Stimulated activated CD4-positive, alpha-beta T cell treated with anti-CD3 and anti-CD28 coated beads, Interleukin-4, amount 100 ng/mL, for 1 hour (primary cell): ENCODE measurements around the gene GNL2.
"Not testable (repeated sequence)": the region's sequence is repeated elsewhere in the genome, so short reads cannot be mapped to it uniquely, and the experiment has no call there.

Experiments used
- DNase-seq: peaks from one replicate; pipeline ENCODE4 v3.0.0-alpha.2; 2020

GNL2 gene

DNA sequence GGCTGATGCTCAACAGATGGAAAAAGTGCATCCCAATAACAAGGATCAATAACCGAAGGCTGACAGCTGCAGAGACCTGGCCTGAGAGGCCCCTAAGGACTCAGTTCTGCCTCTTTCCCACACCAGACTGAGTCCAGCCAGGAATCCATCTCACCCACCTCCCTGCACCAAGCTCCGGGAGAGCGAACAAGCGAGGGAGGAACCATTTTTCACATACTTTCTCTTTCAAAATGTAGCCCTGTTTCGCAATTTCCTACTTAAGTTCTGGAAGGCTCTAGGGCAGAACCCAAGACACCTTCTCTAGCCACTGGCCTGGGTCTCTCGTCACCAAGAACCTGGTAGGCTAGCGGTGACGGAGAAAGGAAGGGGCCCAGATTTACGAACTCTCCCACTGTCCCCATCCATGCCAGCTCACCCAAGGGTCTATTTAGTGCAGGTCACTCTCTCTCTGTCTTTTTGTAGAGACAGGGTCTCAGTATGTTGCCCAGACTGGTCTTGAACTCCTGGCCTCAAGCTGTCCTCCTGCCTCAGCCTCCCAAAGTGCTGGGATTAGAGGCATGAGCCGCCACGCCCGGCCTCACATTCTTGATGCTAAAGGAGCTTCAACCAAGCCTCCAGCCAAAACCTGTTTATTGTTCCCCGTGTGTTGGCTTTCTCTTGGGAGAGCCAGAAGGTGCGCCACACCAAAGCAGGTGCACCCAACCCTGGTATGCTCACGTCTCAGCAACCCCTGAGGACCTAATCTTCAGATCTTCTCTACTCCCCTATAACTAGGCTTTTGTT, 10.9 kb upstream of the GNL2 start:
- DNase-seq: no peak

DNA sequence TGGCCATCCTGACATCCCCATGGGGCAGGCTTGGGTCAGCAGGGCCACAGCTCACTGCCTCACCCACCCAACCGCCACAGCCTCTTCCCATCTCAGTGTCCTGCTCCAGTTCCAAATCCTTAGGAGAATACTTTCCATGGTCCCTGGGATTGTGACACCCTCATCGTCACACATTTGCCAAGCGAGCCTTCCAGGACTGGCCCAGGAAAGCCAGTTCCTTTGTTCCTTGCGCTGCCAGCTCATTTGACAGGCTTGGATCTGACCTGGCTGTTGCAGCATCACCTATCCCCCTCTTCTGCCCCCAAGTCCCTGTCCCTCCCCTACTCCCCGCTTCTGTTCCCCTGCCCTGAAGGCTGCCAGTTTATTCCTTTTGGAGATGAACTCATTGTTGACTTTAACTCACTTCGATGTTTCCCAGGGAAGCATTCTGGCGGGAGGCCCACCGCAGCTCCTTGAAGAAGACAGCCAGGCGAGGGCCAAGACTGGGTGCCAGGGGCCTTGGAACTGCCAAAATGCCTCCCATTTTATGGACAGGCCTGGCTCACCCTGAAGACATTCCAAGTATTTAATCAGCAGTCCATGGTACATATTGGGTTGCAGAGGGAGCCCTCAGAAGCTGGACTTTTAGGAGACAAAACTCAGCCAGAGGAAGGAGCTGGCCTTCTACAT, 10.2 kb upstream of the GNL2 start:
- no peak for DNase-seq

DNA sequence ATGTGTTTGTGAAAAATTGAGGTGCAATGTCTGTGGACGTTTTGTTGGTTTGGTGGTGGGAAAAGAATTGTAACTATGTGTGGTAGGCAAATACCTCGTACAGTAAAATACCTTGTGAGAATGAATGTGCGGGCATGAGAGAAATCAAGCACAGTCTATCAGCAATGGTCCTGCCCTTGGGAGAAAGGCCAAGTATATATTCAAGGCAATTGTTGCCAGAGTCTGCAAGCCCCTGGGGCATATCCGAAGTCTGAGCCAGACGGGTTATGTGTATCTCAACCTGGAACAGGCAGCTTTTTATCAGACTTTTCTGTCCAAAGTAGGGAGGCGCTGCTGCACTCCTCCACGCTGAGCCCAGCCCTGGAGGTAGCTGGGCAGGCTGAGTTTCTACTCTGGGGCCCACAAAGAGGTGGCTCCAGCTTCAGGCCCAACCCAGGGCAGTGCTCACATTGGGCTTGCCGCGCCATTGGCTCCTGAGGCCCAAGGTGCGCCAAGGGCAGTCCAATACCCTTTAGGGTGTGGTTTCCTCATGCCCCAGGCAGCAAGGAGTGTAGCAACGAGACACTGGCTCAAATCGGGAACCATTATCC, 9.4 kb upstream of the GNL2 start:
- no peak for DNase-seq

DNA sequence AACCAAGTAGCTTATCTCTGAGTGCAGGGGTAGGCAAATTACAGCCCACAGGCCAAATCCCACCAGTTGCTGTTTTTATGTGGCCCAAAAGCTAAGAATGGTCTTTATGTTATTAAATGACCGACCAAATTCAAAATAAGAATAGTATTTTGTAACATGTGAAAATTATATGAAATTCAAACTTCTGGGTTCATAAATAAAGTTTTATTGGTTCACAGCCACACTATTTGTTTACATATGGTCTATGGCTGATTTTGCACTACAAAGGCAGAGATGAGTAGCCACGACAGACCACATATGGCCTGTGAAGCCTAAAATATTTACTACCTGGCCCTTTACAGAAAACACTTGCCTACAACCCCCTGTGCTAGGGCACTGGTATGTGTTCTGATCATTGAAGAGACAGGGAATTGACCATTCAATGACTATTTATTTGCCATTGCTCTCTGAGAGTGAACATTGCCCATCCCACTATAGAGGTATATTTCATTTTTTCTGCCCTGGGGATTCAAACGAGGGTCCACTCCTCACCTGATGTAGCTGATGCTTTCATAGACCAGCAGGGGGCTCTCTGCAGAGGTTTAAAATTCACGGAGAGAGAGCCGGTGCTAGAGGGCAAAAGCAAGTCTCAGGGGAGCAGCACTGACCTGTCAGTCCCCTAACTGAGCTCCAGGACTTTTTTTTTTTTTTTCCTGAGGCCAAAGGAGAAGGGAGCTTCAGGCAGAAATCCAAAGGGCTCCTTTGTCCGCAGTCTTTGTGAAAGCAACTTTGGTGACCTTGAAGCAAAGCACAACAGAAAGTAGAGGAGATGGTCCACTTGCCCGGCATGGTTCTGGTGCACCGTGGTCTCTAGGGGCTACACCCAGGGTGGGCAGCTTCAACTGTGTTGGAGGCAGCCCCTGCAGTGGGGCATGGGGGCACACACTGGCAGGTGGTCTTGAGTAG, 7.3 kb upstream of the GNL2 start:
- peak; percentile 11 for DNase-seq

DNA sequence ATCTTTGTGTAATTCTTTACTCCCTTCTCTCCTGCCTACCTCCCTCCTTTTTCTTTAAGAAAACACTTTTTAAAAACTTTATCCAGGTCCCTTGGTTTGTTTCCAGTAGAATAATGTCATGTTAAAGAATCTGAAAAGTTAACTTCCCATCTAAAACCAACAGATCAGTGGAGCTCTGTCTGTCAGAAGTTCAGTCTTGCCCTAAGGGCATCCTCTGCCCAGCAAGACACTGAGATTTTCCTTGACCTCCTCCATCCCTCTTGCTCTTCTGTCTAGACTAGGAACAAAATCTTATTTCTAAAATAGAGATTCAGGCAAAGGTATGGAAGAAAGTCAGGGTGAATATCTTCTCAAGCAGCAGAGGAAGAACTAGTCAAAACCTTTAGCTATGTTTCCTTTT, 5.7 kb upstream of the GNL2 start:
- no peak for DNase-seq

DNA sequence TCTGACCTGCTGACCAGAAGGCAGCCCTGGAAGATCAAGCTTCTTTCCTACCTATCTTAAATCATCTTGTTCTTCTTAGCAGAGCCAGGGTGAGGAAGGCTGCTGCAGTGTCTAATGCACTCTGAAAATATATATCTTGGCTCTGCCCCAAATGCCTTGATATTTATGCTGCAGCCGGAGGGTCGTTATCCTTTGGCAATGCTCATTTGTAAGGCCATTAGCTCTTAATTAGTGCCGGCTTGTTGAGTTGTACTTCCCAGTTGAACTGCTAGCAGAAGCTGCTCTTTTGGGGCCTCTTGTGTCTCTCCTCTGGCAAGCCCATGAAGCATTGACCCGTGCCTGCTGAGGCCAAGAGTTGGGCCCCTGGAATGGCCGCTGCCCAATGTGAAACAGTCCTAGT, 4.2 kb upstream of the GNL2 start:
- no peak for DNase-seq

DNA sequence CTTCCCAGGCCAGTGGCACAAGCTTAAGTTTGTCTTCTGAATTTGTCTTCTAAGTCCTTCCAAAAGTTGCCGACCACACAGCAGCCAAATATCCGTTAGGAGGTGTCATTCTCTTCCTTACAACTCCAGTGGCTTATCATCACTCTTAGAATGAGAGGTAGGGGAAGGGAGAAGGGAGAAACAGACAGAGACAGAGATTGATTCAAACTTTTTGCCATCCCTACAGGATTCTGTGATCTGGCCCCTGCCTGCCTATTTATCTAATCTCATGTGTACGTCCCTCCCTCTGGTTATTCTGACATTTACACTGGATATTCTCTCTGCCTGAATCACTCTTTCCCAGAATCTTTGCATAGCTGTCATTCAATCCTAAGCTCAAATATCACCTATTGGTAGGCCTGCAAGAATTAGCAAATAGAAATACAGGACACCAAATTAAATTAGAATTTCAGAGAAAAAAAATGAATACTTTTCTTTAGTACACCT, 488 bp upstream of the GNL2 start:
- no peak for DNase-seq

DNA sequence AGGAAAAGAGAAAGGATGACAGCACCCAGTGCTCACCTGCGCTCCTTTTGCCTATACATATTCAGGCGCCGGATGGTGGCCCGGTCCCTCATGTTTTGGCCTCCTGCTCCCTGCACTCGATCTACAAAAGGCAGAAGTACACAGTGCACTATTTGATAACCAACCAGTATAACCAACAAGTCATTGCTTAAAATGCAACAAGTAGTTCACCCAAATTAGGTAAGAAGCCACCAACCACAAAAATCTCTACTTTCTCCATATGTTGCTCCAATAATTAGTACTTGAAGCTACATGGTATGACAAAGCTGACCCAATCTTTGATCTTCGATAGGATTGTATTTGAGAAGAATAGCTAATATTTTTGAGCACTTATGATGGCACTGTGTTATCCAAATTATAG, 2.0 kb downstream of the GNL2 start:
- DNase-seq: no peak

DNA sequence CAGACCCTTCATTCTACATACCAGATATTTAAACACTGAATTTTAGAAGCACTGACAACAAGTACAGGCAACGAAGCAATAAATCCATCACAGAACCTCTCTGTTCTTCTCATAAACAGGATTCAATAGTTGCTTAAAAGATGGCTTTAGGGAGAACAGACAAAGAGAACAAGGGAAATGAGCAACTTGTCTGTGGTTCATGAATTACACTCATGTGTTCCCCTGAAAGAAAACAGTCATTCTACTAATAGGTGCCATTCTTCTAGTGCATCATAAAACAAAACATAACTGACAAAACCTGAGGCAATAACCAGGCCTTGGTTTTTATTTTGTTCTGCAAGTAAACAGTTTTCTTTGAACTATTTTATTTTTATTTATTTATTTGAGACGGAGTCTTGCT, 6.8 kb downstream of the GNL2 start:
- no peak for DNase-seq

DNA sequence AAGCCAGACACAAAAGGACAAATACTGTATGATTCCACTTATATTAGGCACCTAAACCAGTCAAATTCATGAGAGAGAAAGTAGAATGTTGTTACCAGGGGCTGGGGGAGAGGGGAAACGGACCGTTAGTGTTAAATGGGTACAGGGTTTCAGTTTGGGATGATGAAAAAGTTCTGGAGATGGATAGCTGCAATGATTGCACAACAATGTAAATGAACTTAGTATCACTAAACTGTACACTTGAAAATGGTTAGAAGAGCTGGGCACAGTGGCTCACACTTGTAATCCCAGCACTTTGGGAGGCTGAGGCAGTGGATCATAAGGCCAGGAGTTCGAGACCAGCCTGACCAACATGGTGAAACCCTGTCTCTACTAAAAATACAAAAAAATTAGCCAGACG, 11.2 kb downstream of the GNL2 start:
- not testable (repeated sequence) for DNase-seq

DNA sequence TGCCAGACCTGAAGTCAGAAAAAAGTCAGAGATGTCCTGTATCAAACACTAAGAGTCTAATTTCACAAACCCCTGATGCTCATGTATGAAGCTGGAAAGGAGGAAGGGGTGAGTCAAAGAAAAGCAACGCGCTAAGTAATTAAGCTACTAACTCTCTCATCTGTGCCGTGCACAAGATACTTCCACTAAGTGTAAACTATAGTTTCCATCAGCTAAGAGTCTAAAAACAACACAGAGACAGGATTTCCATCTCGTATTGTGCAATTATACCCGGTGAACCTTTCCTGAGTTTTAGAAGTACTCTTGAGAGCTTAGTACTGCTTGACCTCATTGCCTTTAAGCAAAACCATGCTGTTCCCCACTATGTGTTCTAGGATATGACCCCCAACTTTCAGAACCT, 20.0 kb downstream of the GNL2 start:
- no peak for DNase-seq

DNA sequence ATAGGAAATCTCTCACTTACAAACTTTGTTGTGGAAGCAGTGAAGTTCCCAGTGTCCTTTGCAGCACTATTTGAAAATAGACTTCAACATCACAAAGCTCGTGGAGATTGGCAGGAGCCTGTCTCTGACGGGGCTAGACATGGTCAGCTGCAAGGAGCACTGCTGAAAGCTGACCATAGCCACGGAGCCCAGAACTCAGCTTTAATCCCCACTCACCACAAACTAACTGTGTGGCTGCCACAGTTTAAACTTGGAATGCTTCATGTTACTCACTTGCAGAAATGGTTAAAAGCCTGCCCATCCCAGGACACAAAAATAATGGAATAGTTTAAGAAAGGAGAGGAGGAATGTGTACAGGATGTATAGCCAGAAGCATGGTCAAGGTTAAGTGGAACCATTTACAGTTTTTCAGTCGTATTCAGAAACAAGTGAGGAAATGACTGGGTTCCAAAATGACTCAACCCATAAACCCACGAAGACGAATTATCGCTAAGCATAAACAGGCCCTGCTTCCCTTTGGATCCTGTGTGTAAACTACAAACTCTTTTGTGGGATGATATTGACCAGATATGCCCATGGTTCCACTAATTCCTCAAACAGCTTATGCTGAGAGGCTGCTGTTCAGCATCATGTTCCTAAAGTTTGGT, 20.8 kb downstream of the GNL2 start:
- no peak for DNase-seq

DNA sequence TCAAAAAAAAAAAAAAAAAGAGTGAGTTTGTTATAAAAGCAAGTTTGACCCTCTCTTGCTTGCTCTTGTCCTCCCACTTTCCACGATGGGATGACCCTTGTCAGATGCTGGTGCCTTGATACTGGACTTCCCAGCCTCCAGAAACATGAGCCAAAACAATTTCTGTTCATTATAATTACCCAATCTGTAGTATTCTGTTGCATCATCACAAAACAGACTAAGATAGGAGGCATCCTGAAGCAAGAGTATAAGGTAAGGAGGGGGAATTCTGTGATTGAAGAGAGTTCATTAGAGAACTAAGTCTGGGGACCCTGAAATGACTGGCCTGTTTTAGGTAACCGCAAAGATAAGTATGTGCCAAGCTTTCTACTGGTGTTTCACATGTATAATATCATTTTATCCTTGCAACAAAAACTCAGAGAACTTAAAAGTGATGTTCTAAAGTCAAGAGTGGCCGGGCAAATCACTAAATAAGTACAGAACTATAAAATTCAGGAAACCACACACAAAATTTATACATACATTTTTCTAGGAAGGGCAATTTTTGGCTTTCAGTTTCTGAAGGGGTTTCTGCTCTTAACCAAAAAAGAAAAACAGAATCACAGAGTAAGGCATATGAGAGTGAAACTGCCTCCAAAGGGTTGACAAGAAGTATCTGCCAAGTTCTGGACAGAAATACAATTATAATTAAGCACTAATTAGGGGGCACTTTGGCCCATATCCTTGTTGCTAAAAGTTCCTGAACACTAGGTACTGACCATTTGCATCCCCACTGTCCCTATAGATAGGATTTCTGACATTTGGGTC, 25.0 kb downstream of the GNL2 start:
- no peak for DNase-seq

DNA sequence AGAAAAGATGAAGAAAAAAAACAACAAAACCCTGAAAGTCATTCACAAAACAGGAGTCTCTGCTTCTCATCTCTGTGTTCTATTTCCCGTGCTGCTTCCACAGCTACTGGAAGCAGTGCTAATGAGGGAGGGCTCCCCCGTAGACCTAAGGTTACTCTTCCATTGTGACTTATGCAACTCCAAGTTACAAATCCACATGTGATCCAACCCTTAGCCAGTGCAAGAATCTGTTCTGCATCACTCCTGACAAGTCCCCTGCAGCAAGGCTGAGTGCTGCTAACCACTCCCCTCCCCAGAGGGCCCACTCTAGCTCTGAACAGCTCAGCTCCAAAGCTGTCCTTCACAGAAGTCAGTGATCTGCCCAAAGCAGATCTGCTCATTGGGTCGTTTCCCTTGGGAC, 28.7 kb downstream of the GNL2 start:
- DNase-seq: no peak

DNA sequence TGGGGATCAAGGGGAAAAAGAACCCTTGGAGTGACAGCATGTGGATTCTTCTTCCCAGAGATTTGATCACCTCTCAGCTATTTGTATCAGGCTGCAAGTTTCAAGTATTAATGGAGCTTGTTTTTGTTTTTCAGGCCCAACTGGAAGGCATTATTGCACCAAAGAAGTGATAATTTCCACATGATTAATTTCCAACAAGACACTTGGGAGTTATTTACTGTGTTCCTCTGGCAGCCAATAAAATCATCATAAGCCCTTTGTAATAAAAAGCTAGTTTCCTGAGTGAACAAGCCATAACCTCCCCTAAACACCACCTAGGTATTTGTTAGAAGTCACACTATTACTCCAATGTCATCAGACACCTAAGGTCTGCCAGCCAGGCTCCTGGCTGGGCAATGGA, 30.8 kb downstream of the GNL2 start:
- no peak for DNase-seq

DNA sequence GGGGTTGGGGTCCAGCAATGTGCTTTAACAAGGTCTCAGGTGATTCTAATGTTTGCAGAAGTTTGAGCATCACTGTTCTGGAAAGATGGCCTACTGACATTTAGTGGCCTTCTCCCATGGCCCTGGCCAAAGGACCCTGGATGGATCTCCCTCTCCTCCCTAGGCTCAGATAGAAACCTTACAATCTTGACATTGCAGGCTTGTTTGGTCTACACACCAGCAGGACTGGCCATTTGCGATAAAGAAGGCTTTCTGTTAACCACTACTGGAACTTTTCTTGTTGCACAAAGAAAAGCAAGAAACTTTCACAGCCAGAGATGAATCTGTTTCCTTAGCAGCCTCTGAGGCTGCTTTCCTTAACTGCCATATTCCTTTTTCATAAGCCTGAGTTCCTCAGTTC, 32.8 kb downstream of the GNL2 start:
- no peak for DNase-seq

DNA sequence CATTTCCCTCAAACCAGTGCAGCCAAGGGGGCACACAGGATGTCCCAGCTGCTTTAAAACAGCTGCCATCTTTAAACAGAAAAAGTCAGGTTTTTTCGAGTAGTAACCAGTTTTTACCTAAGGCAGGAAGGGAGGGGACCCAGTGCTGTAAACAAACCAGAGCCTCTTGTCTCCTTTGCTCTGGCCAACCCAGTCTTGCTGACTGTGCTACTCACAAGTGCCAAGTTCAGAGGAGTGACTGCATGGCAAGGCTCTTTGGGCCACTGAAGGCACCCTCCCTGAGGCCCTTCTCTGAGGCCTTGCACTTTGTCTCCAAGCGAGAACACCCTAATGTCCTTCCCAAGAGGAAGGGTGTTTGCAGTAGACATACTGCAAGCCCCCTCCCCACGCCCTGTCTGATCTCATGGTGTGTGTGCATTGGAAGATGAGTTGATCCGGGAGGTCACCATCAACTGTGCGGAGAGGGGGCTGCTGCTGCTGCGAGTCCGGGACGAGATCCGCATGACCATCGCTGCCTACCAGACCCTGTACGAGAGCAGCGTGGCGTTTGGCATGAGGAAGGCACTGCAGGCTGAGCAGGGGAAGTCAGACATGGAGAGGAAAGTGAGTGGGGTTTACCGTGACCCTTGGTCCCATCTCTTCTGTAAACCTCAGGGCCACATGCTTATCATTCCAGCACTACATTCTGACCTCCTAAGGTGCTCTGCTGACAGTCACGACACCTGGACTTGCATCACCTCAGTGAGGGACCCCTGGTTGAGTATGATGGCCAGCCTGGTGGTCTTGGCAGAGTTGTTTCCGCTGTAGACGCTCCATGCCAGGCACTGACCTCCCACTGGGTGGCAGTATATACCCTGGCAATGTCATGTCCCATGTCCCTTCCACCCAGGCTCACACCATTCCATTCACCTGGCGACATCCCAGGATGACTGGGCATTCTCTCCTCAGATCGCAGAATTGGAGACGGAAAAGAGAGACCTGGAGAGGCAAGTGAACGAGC, 34.3 kb downstream of the GNL2 start:
- DNase-seq: peak; percentile 19

DNA sequence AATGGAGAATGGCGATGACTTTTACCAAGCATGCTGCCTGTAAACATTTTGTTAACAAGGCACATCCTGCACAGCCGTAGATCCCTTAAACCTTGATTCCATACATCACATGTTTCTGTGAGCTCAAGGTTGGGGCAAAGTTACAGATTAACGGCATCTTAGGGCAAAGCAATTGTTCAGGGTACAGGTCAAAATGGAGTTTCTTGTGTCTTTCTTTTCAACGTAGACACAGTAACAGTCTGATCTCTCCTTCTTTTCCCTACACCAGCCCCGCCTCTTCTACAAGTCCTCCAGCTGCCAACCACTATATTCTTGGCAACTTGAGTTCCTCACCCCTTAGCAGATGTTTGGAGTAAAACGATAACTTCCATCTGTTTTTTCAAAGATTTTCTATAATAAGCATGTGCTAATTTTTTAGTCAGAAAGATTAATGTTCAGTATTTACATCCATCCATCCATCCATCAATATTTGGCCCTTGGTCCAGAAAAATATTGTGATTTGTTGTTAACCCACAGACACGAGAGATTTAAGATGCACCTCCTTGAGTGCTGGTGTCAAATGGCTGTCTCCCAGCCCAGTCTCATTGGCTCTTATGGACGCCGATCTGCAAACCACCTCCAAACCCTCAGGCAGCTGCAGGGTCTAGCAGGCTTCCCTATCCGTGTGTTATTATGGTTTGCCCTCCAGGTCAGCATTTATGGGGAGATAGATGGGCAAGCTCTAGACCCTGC, 35.2 kb downstream of the GNL2 start:
- no peak for DNase-seq

DNA sequence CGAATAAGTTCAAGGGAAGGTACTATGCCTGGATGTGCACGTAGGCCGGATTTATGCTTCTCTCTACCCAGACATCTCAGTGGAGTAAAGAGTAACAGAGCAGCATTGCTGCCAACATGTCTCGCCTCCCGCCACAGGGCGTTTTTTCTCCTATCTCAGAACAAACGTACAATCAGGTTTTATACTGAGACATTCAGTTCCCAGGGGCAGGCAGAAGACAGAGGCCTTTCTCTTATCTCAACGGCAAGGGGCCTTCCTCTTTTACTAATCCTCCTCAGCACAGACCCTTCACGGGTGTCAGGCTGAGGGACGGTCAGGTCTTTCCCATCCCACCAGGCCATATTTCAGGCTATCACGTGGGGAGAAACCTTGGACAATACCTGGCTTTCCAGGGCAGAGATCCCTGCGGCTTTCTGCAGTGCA, 35.8 kb downstream of the GNL2 start:
- not testable (repeated sequence) for DNase-seq

DNA sequence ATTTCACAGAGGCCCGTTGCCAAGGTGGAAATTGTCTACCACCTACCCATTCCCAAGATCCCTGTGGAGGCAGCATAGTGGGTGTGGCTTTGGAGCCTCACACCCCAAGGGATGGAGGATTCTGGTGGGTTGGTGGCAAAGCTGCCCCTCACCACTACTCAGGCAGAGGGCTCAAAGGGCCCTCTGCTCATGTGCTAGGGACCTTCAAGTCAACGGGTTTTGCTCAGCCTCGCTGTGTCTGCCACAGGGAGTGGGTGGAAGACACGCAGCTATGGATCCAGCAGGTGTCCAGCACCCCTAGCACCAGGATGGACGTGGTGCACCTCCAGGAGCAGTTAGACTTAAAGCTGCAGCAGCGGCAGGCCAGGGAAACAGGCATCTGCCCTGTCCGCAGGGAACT, 36.7 kb downstream of the GNL2 start:
- no peak for DNase-seq
